Effector memory CD4-positive, alpha-beta T cell (primary cell): ENCODE measurements around the gene GRIN3B.

Source experiments
- DNase-seq, 3 donors: peaks; one replicate each; pipeline ENCODE4 v3.0.0-alpha.2; 2020
- H3K27ac ChIP-seq: 2 replicates; pipeline ENCODE4 v1.7.0; 2013; ENCODE audit warnings: mild to moderate bottlenecking, low read length, moderate library complexity; ENCODE audit not compliant: insufficient read depth, poor library complexity, severe bottlenecking
- H3K27me3 ChIP-seq: replicated peaks from 2 replicates; pipeline ENCODE4 v1.7.0; 2013; ENCODE audit warnings: mild to moderate bottlenecking, low read length; ENCODE audit not compliant: insufficient read depth, control insufficient read depth, poor library complexity, severe bottlenecking
- H3K36me3 ChIP-seq: 2 replicates; pipeline ENCODE4 v1.7.0; 2013; ENCODE audit warnings: mild to moderate bottlenecking, low read length, moderate library complexity; ENCODE audit not compliant: control insufficient read depth, insufficient read depth
- H3K4me1 ChIP-seq: 2 replicates; pipeline ENCODE4 v1.7.0; 2013; ENCODE audit warnings: low read length, mild to moderate bottlenecking; ENCODE audit not compliant: control insufficient read depth, insufficient read depth, poor library complexity, severe bottlenecking
- H3K4me3 ChIP-seq: 2 replicates; pipeline ENCODE4 v1.7.0; 2013; ENCODE audit warnings: low read length, low read depth, mild to moderate bottlenecking; ENCODE audit not compliant: insufficient read depth, poor library complexity, severe bottlenecking
- H3K9me3 ChIP-seq: 2 replicates; pipeline ENCODE4 v1.7.0; 2013; ENCODE audit warnings: mild to moderate bottlenecking, low read length, moderate library complexity; ENCODE audit not compliant: control insufficient read depth

Gene GRIN3B

GRCh38 chr19:964761-965694 is 35.2 kb upstream of the GRIN3B start:
- Histone ChIP-seq H3K4me1 (no peaks in the 10 kb centered on the region), H3K9me3 (no peaks in the 10 kb centered on the region), H3K27me3 (no peaks in the 10 kb centered on the region), H3K27ac (no peak overlapping the region), H3K36me3 (no peaks in the 10 kb centered on the region), H3K4me3 (no peak overlapping the region)
- no peak for DNase-seq

GRCh38 chr19:966485-967088 is 33.6 kb upstream of the GRIN3B start:
- no peak overlapping the region for H3K27ac ChIP-seq
- no peak overlapping the region for H3K4me3 ChIP-seq
- no peaks in the 10 kb centered on the region for H3K27me3 ChIP-seq
- no peaks in the 10 kb centered on the region for H3K4me1 ChIP-seq
- peaks cover 10% of the 10 kb centered on the region for H3K36me3 ChIP-seq
- peaks cover 5% of the 10 kb centered on the region for H3K9me3 ChIP-seq
- no peak for DNase-seq

- Histone ChIP-seq H3K27me3 (no peaks in the 10 kb centered on the region), H3K4me1 (no peaks in the 10 kb centered on the region), H3K9me3 (peaks cover 5% of the 10 kb centered on the region), H3K27ac (no peak overlapping the region), H3K36me3 (peaks cover 10% of the 10 kb centered on the region), H3K4me3 (no peak overlapping the region)
- no peak for DNase-seq
Measured at GRCh38 chr19:970695-971094, 29.5 kb upstream of the GRIN3B start.

- peaks cover 5% of the 10 kb centered on the region for H3K9me3 ChIP-seq
- no peak for DNase-seq
- H3K4me1 ChIP-seq, result no peaks in the 10 kb centered on the region
- no peak overlapping the region for H3K4me3 ChIP-seq
- H3K27me3 ChIP-seq, result no peaks in the 10 kb centered on the region
- H3K36me3 ChIP-seq, result peaks cover 10% of the 10 kb centered on the region
- no peak overlapping the region for H3K27ac ChIP-seq
Measured at GRCh38 chr19:971795-972194, 28.4 kb upstream of the GRIN3B start.

- DNase-seq, result no peak
- Histone ChIP-seq H3K4me1 (no peaks in the 10 kb centered on the region), H3K36me3 (peaks cover 10% of the 10 kb centered on the region), H3K9me3 (peaks cover 5% of the 10 kb centered on the region), H3K4me3 (no peak overlapping the region), H3K27me3 (no peaks in the 10 kb centered on the region), H3K27ac (no peak overlapping the region)
Measured at GRCh38 chr19:972281-972680, 27.9 kb upstream of the GRIN3B start.

- Histone ChIP-seq H3K27ac (no peak overlapping the region), H3K4me3 (no peak overlapping the region), H3K27me3 (no peaks in the 10 kb centered on the region), H3K4me1 (no peaks in the 10 kb centered on the region), H3K36me3 (peaks cover 10% of the 10 kb centered on the region), H3K9me3 (peaks cover 5% of the 10 kb centered on the region)
- no peak for DNase-seq
Measured at GRCh38 chr19:973726-974563, 26.3 kb upstream of the GRIN3B start.

GRCh38 chr19:974564-975257 is 25.5 kb upstream of the GRIN3B start:
- Histone ChIP-seq H3K27ac (no peak overlapping the region), H3K27me3 (no peaks in the 10 kb centered on the region), H3K4me1 (no peaks in the 10 kb centered on the region), H3K9me3 (peaks cover 5% of the 10 kb centered on the region), H3K36me3 (peaks cover 10% of the 10 kb centered on the region), H3K4me3 (no peak overlapping the region)
- DNase-seq, result no peak

GRCh38 chr19:976476-976875 is 23.7 kb upstream of the GRIN3B start:
- no peaks in the 10 kb centered on the region for H3K27me3 ChIP-seq
- H3K9me3 ChIP-seq, result no peaks in the 10 kb centered on the region
- no peak overlapping the region for H3K4me3 ChIP-seq
- no peak for DNase-seq
- no peaks in the 10 kb centered on the region for H3K4me1 ChIP-seq
- H3K36me3 ChIP-seq, result no peaks in the 10 kb centered on the region
- no peak overlapping the region for H3K27ac ChIP-seq

- Histone ChIP-seq H3K36me3 (no peaks in the 10 kb centered on the region), H3K27me3 (no peaks in the 10 kb centered on the region), H3K27ac (no peak overlapping the region), H3K4me3 (no peak overlapping the region), H3K4me1 (no peaks in the 10 kb centered on the region), H3K9me3 (no peaks in the 10 kb centered on the region)
- no peak for DNase-seq
Measured at GRCh38 chr19:977058-977464, 23.2 kb upstream of the GRIN3B start.
